ENCODE data around the gene GPC2.

GPC2 gene

GRCh38 chr7:100122067-100122466 is 55.1 kb downstream of the GPC2 start:
- peak; percentile 88 for DNase-seq (ENCODE audit: low read depth, low spot score)

- DNase-seq (ENCODE audit: low read depth, low spot score) = no peak
Measured at GRCh38 chr7:100120733-100121036, 56.5 kb downstream of the GPC2 start.

- peak; percentile 83 for DNase-seq (ENCODE audit: low read depth, low spot score)
Measured at GRCh38 chr7:100119970-100120732, 57.0 kb downstream of the GPC2 start.

Data from ELF-1 (cell line).